GM18499 (cell line): ENCODE data around the gene EDAR.

Experiments used
- ATAC-seq: cut with Tn5 transposase; IDR thresholded peaks from one replicate; pipeline ENCODE4 v1.9.1; 2021; ENCODE audit warnings: moderate number of reproducible peaks; ENCODE audit not compliant: insufficient read depth, unreplicated experiment

The EDAR gene

GRCh38 chr2:108970369-108970768 is 18.7 kb downstream of the EDAR start:
- no peak for ATAC-seq

- ATAC-seq = no peak
Measured at GRCh38 chr2:108969856-108970255, 19.2 kb downstream of the EDAR start.

- ATAC-seq = no peak
Measured at GRCh38 chr2:108968619-108969018, 20.4 kb downstream of the EDAR start.

GRCh38 chr2:108967757-108968156 is 21.3 kb downstream of the EDAR start:
- no peak for ATAC-seq

GRCh38 chr2:108965540-108966289 is 23.3 kb downstream of the EDAR start:
- ATAC-seq = no peak

GRCh38 chr2:108963057-108963456 is 26.0 kb downstream of the EDAR start:
- no peak for ATAC-seq

GRCh38 chr2:108961796-108962195 is 27.2 kb downstream of the EDAR start:
- ATAC-seq = no peak

- no peak for ATAC-seq
Measured at GRCh38 chr2:108960006-108960405, 29.0 kb downstream of the EDAR start.

- ATAC-seq = no peak
Measured at GRCh38 chr2:108959401-108959800, 29.6 kb downstream of the EDAR start.

GRCh38 chr2:108958632-108959341 is 30.2 kb downstream of the EDAR start:
- no peak for ATAC-seq

GRCh38 chr2:108958002-108958401 is 31.0 kb downstream of the EDAR start:
- ATAC-seq = no peak

- ATAC-seq = no peak
Measured at GRCh38 chr2:108956375-108956774, 32.6 kb downstream of the EDAR start.

GRCh38 chr2:108950369-108951135 is 38.5 kb downstream of the EDAR start:
- no peak for ATAC-seq

GRCh38 chr2:108949316-108950239 is 39.4 kb downstream of the EDAR start:
- no peak for ATAC-seq

- no peak for ATAC-seq
Measured at GRCh38 chr2:108947271-108947907, 41.6 kb downstream of the EDAR start.

GRCh38 chr2:108946442-108946841 is 42.6 kb downstream of the EDAR start:
- no peak for ATAC-seq

GRCh38 chr2:108945969-108946368 is 43.1 kb downstream of the EDAR start:
- ATAC-seq = no peak

GRCh38 chr2:108944601-108945331 is 44.3 kb downstream of the EDAR start:
- ATAC-seq = no peak

GRCh38 chr2:108943751-108944150 is 45.3 kb downstream of the EDAR start:
- ATAC-seq = no peak
